B cell (primary cell): ENCODE measurements around the gene BHLHE23. TPM values are rescaled to one million over a fixed set of nuclear protein-coding genes. Genes with fewer than 3 reads are reported as not detected.

Experiments used
- ATAC-seq: fragments of 200-7000 bp; cut with Tn5 transposase; one replicate; pipeline ENCODE4 v1.10.0; 2021; ENCODE audit warnings: low read depth, mild to moderate bottlenecking, moderate number of reproducible peaks, moderate library complexity
- CTCF ChIA-PET: fragments of 350-600 bp; sonication (Branson Sonifier 250); formaldehyde crosslinking; loops from one replicate; lab custom pipeline; 2021; ENCODE audit warnings: antibody characterized with exemption, inconsistent platforms; lab: Charles Lee
- POLR2A ChIA-PET: fragments of 350-600 bp; sonication (Branson Sonifier 250); formaldehyde crosslinking; loops from one replicate; lab custom pipeline; 2021; ENCODE audit warnings: antibody characterized with exemption; lab: Charles Lee
- DNase-seq: peaks from one replicate; pipeline ENCODE4 v3.0.0; 2013
- H2AFZ ChIP-seq: 2 replicates; pipeline ENCODE4 v1.6.1; 2012; ENCODE audit warnings: mild to moderate bottlenecking, low read depth, low read length; ENCODE audit not compliant: insufficient read depth, poor library complexity, severe bottlenecking
- H3K27ac ChIP-seq, 2 donors: 1 replicate in 1 of 2; 2 replicates in 1 of 2; pipeline ENCODE4 v1.5.1; 2012 to 2013; ENCODE audit warnings: low read length in 2 of 2, mild to moderate bottlenecking in 2 of 2, moderate library complexity in 1 of 2
- H3K27me3 ChIP-seq, 4 experiments: fragments of 200-600 bp in 1 of 4; sonication (generic) in 1 of 4; replicated peaks in 1 of 4; 1 replicate in 2 of 4; 2 replicates in 2 of 4; pipeline versions ENCODE4 v1.6.1 to v1.7.0; 2013 to 2016; ENCODE audit warnings: low read length in 3 of 4, mild to moderate bottlenecking in 2 of 4, mixed read lengths in 1 of 4, moderate library complexity in 1 of 4; ENCODE audit not compliant: insufficient read depth in 4 of 4, control insufficient read depth in 3 of 4; ENCODE audit errors: control extremely low read depth in 1 of 4
- H3K36me3 ChIP-seq, 2 experiments: replicated peaks in 1 of 2; 1 replicate in 1 of 2; 2 replicates in 1 of 2; pipeline versions ENCODE4 v1.6.1 to v1.7.1; 2013; ENCODE audit warnings: low read length in 1 of 2; ENCODE audit not compliant: insufficient read depth in 2 of 2, control insufficient read depth in 1 of 2; ENCODE audit errors: control extremely low read depth in 1 of 2, extremely low read depth in 1 of 2
- H3K4me1 ChIP-seq, 2 donors: fragments of 200-600 bp in 1 of 2; sonication (generic) in 1 of 2; 1 replicate in 1 of 2; 2 replicates in 1 of 2; pipeline versions ENCODE4 v1.5.1 to v1.6.1; 2013 to 2017; ENCODE audit warnings: low read length in 2 of 2; ENCODE audit not compliant: control insufficient read depth in 2 of 2, insufficient read depth in 2 of 2
- H3K4me2 ChIP-seq: replicated peaks from 2 replicates; pipeline ENCODE3; 2012; ENCODE audit warnings: mild to moderate bottlenecking, low read depth, low read length; ENCODE audit not compliant: poor library complexity, severe bottlenecking
- H3K4me3 ChIP-seq, 5 experiments: fragments of 200-600 bp in 1 of 5; sonication (generic) in 1 of 5; 1 replicate in 3 of 5; 2 replicates in 2 of 5; pipeline versions ENCODE4 v1.5.1 to v1.7.0; 2011 to 2016; ENCODE audit warnings: low read length in 4 of 5, mild to moderate bottlenecking in 4 of 5, low read depth in 2 of 5, control low read depth in 1 of 5, moderate library complexity in 1 of 5; ENCODE audit not compliant: insufficient read depth in 1 of 5; ENCODE audit errors: control extremely low read depth in 1 of 5, extremely low read depth in 1 of 5
- H3K79me2 ChIP-seq: fragments of 200-600 bp; sonication (generic); one replicate; pipeline ENCODE4 v1.6.0; 2016; ENCODE audit warnings: low read length; ENCODE audit not compliant: control insufficient read depth, insufficient read depth
- H3K9ac ChIP-seq: fragments of 200-600 bp; sonication (generic); 2 replicates; pipeline ENCODE4 v1.6.1; 2017; ENCODE audit warnings: mild to moderate bottlenecking, low read length, moderate library complexity
- H3K9me3 ChIP-seq, 3 donors: one replicate each; pipeline versions ENCODE4 v1.6.1 to v1.7.1; 2013; ENCODE audit warnings: low read length in 2 of 3; ENCODE audit not compliant: control insufficient read depth in 2 of 3, insufficient read depth in 1 of 3; ENCODE audit errors: control extremely low read depth in 1 of 3
- H4K20me1 ChIP-seq: 2 replicates; pipeline ENCODE4 v1.6.0; 2012; ENCODE audit warnings: mild to moderate bottlenecking, low read length; ENCODE audit not compliant: insufficient read depth, control insufficient read depth, poor library complexity, severe bottlenecking
- H3K27ac Mint-ChIP-seq: one replicate; pipeline ENCODE4 v1.8.0; 2021; ENCODE audit warnings: mixed read lengths
- H3K27me3 Mint-ChIP-seq: one replicate; pipeline ENCODE4 v1.8.0; 2021; ENCODE audit warnings: mixed read lengths
- H3K4me1 Mint-ChIP-seq: one replicate; pipeline ENCODE4 v1.8.0; 2021; ENCODE audit warnings: mixed read lengths
- H3K4me3 Mint-ChIP-seq: one replicate; pipeline ENCODE4 v1.8.0; 2021; ENCODE audit warnings: mixed read lengths
- H3K9me3 Mint-ChIP-seq: one replicate; pipeline ENCODE4 v1.8.0; 2022; ENCODE audit warnings: mixed read lengths; ENCODE audit not compliant: insufficient read depth
- CTCF ChIP-seq: fragments of 200-600 bp; IDR thresholded peaks from one replicate; pipeline ENCODE4 v1.8.0; 2022; ENCODE audit warnings: antibody characterized with exemption, mild to moderate bottlenecking
- EZH2 ChIP-seq: IDR thresholded peaks from 2 replicates; pipeline ENCODE4 v1.6.1; 2012; ENCODE audit warnings: borderline replicate concordance, low read depth, mild to moderate bottlenecking, moderate library complexity, low read length; ENCODE audit not compliant: insufficient read depth, poor library complexity, severe bottlenecking
- WGBS: methylation state at CpG from one replicate; pipeline ENCODE4 v1.1.5; 2013; ENCODE audit warnings: missing lambda C conversion rate; ENCODE audit not compliant: insufficient coverage; 5-methylcytosine and 5-hydroxymethylcytosine counted together
- intact Hi-C: fragments of 100-400 bp; cut with micrococcal nuclease; formaldehyde crosslinking; loops from one replicate; pipeline ENCODE4 v1.10.0; 2022
- polyA plus RNA-seq: library from polyadenylated mRNA; depleted of rRNA; stranded (reverse); fragments of >200 nt; gene quantifications from 2 replicates; pipeline ENCODE4 v1.2.3, GENCODE V29; 2012
- total RNA-seq, 2 donors: library from RNA; stranded (reverse); fragments of 120-200 nt in 1 of 2; gene quantifications; 1 replicate in 1 of 2; 2 replicates in 1 of 2; pipeline versions ENCODE4 v1.2.3 to v1.2.4, GENCODE V29; 2013 to 2022

The BHLHE23 gene
- total and polyA plus RNA-seq, 2 donors (not counting 1 experiment from before 2014, with no cell fraction given) = not detected

DNA sequence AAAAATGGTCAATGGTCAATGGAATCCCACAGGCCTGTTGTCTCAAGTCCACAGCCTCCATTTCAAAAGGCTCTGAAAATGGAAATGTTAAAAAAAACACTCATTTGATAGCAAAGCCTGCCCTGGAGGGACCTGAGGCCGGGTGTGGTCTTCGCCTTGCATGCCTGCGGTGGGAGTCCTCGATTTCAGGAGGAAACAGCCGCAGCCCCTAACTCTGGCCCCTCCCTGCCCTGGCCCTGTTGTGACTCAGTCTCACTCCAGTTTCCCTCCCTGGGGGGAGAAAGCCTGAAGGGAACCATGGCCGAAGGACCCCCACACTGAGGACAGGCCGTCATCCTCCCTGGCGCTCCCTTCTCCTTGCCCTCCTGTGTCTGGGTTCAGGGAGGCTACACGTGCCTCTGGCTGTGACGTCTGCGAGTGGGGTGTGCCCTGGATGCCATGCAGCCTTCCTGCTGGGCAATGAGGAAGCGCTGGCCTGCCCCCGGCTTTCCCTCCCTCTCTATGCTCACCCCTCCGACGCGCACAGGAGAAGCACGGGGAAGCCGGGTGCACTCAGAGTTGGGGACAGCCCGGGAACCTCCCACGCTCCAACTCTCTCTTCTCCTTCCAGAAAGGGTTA lies 9.2 kb downstream of the BHLHE23 start:
- intact Hi-C loops = no loop called here
- CTCF ChIA-PET = no interaction called here
- POLR2A ChIA-PET = no interaction called here

DNA sequence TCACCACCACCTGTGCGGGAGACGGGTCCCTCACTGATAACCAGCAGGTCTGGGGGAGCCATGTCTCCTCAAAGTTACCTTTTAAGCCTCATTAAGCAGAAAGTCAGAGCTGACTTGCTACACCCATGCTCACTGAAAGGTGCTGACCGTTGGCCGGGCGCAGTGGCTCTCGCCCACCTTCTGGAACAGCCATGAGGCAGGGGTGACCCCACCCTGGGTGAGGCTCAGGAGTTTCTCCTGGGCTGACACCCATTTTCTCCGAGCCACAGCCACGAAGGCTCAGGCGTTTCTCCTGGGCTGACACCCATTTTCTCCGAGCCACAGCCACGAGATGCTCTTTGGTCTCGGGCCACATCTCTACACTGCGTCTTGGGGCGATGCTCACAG lies 10.2 kb downstream of the BHLHE23 start:
- CTCF ChIA-PET = no interaction called here

More for the DNA sequence above, 9.2 kb downstream of the BHLHE23 start:
- TF ChIP-seq EZH2 = no peak
- TF ChIP-seq CTCF = no peak
- Histone ChIP-seq H3K27me3 (peaks cover 0 to 26% (median 2%) of the 10 kb centered on the region in 4 experiments), H3K9me3 (no peaks in the 10 kb centered on the region), H3K4me1 (no peaks in the 10 kb centered on the region), H3K4me2 (no peak overlapping the region), H3K4me3 (no peak overlapping the region), H4K20me1 (no peaks in the 10 kb centered on the region), H2AFZ (no peak overlapping the region), H3K36me3 (no peaks in the 10 kb centered on the region), H3K27ac (no peak overlapping the region), H3K9ac (no peak overlapping the region), H3K79me2 (no peaks in the 10 kb centered on the region)
- DNase-seq (no peak), ATAC-seq (no peak)
- no peaks in the 10 kb centered on the region for H3K9me3 Mint-ChIP-seq
- H3K4me1 Mint-ChIP-seq = no peaks in the 10 kb centered on the region
- H3K27me3 Mint-ChIP-seq = peaks cover 56% of the 10 kb centered on the region
- no peak overlapping the region for H3K4me3 Mint-ChIP-seq
- no peak overlapping the region for H3K27ac Mint-ChIP-seq
- WGBS = 32% methylated on average over 18 of the region's 20 CpGs

More for the DNA sequence above, 10.2 kb downstream of the BHLHE23 start:
- Mint-ChIP-seq H3K9me3 (no peaks in the 10 kb centered on the region), H3K27me3 (peaks cover 56% of the 10 kb centered on the region), H3K4me3 (no peak overlapping the region), H3K4me1 (no peaks in the 10 kb centered on the region), H3K27ac (no peak overlapping the region)
- intact Hi-C loops = no loop called here
- H3K9ac ChIP-seq = no peak overlapping the region
- H3K9me3 ChIP-seq = no peaks in the 10 kb centered on the region
- DNase-seq (no peak), ATAC-seq (no peak)
- H3K4me1 ChIP-seq = no peaks in the 10 kb centered on the region
- TF ChIP-seq CTCF = no peak
- no peak for TF ChIP-seq EZH2
- no peaks in the 10 kb centered on the region for H3K79me2 ChIP-seq
- H4K20me1 ChIP-seq = no peaks in the 10 kb centered on the region
- no peak overlapping the region for H2AFZ ChIP-seq
- WGBS = 98% methylated on average over 10 of the region's 14 CpGs
- no peak overlapping the region for H3K27ac ChIP-seq
- H3K27me3 ChIP-seq = peaks cover 0 to 18% (median 2%) of the 10 kb centered on the region in 4 experiments
- POLR2A ChIA-PET = no interaction called here
- no peak overlapping the region for H3K4me2 ChIP-seq
- no peaks in the 10 kb centered on the region for H3K36me3 ChIP-seq
- no peak overlapping the region for H3K4me3 ChIP-seq
